ENCODE measurements around the gene TUBB1. TPM values are rescaled to one million over a fixed set of nuclear protein-coding genes. Genes with fewer than 3 reads are reported as not detected.
A peak's percentile ranks its signal among the peaks of the same experiment; 100 is the strongest.

TUBB1 gene
- total and polyA plus RNA-seq, 2 experiments from 2014 or later: 0.03 TPM; not detected in 1

- H3K27ac ChIP-seq: no peak overlapping the region
- peak in 1 of 2 donors; percentile 10 for DNase-seq (ENCODE audit: low read depth in 1 of 2, low spot score in 1 of 2)
- no peak for TF ChIP-seq CTCF (IDR thresholded peaks at IDR 0.05; ENCODE audit: low read depth, low read length)
- no peak overlapping the region for H3K4me3 ChIP-seq
- H3K27me3 ChIP-seq: peaks cover 9% of the 10 kb centered on the region
- H3K36me3 ChIP-seq: no peaks in the 10 kb centered on the region
- no peaks in the 10 kb centered on the region for H3K9me3 ChIP-seq (ENCODE audit: low read depth)
- H3K4me1 ChIP-seq (ENCODE audit: low read depth): peaks cover 26% of the 10 kb centered on the region
Observed at GRCh38 chr20:59073582-59073981, 54.4 kb downstream of the TUBB1 start.

- Histone ChIP-seq H3K9me3 (ENCODE audit: low read depth) (no peaks in the 10 kb centered on the region), H3K36me3 (no peaks in the 10 kb centered on the region), H3K4me1 (ENCODE audit: low read depth) (peaks cover 26% of the 10 kb centered on the region), H3K27me3 (peaks cover 9% of the 10 kb centered on the region), H3K27ac (no peak overlapping the region), H3K4me3 (no peak overlapping the region)
- DNase-seq (ENCODE audit: low read depth in 1 of 2, low spot score in 1 of 2): no peak
- TF ChIP-seq CTCF (IDR thresholded peaks at IDR 0.05; ENCODE audit: low read depth, low read length): no peak
Observed at GRCh38 chr20:59074456-59074855, 55.2 kb downstream of the TUBB1 start.

- peaks cover 26% of the 10 kb centered on the region for H3K4me1 ChIP-seq (ENCODE audit: low read depth)
- H3K36me3 ChIP-seq: no peaks in the 10 kb centered on the region
- H3K27ac ChIP-seq: no peak overlapping the region
- no peak for DNase-seq (ENCODE audit: low read depth in 1 of 2, low spot score in 1 of 2)
- H3K27me3 ChIP-seq: peaks cover 9% of the 10 kb centered on the region
- H3K9me3 ChIP-seq (ENCODE audit: low read depth): no peaks in the 10 kb centered on the region
- no peak overlapping the region for H3K4me3 ChIP-seq
- TF ChIP-seq CTCF (IDR thresholded peaks at IDR 0.05; ENCODE audit: low read depth, low read length): no peak
Observed at GRCh38 chr20:59075934-59076508, 56.8 kb downstream of the TUBB1 start.

Other genes starting within 250 kb of the TUBB1 start
- gene GNAS-AS1, start 168.5 kb upstream of the TUBB1 start, total RNA-seq: 1.3 and 1.8 TPM in 2 replicates
- gene GNAS-AS1, start 168.5 kb upstream of the TUBB1 start, polyA plus RNA-seq: 1.3 and 1.4 TPM in 2 replicates
- gene GNAS, start 166.7 kb upstream of the TUBB1 start, total RNA-seq: 1,319 and 1,641 TPM in 2 replicates
- gene GNAS, start 166.7 kb upstream of the TUBB1 start, polyA plus RNA-seq: 2,522 and 2,744 TPM in 2 replicates
- gene NELFCD, start 38.2 kb upstream of the TUBB1 start, total RNA-seq: 69.4 and 77.3 TPM in 2 replicates
- gene NELFCD, start 38.2 kb upstream of the TUBB1 start, polyA plus RNA-seq: 109 and 114 TPM in 2 replicates
- gene CTSZ, start 12.2 kb upstream of the TUBB1 start, total RNA-seq: 60.6 and 71.3 TPM in 2 replicates
- 3.7 and 6.6 TPM in 2 replicates for gene CTSZ, start 12.2 kb upstream of the TUBB1 start, polyA plus RNA-seq
- 17.9 and 34.9 TPM in 2 replicates for gene ATP5F1E, start 12.9 kb downstream of the TUBB1 start, total RNA-seq
- gene ATP5F1E, start 12.9 kb downstream of the TUBB1 start, polyA plus RNA-seq: 211 and 281 TPM in 2 replicates
- gene PRELID3B, start 23.4 kb downstream of the TUBB1 start, total RNA-seq: 37.6 and 40.9 TPM in 2 replicates
- 30.0 and 39.5 TPM in 2 replicates for gene PRELID3B, start 23.4 kb downstream of the TUBB1 start, polyA plus RNA-seq
- not detected in 2 replicates for gene ZNF831, start 144.4 kb downstream of the TUBB1 start, total RNA-seq
- not detected in 2 replicates for gene ZNF831, start 144.4 kb downstream of the TUBB1 start, polyA plus RNA-seq